Measurements from ENCODE around the gene PXDN. TPM values are rescaled to one million over a fixed set of nuclear protein-coding genes. Genes with fewer than 3 reads are reported as not detected.

PXDN gene
- total and polyA plus RNA-seq, 4 donors: 10.6 to 109 (median 81.7) TPM

DNA sequence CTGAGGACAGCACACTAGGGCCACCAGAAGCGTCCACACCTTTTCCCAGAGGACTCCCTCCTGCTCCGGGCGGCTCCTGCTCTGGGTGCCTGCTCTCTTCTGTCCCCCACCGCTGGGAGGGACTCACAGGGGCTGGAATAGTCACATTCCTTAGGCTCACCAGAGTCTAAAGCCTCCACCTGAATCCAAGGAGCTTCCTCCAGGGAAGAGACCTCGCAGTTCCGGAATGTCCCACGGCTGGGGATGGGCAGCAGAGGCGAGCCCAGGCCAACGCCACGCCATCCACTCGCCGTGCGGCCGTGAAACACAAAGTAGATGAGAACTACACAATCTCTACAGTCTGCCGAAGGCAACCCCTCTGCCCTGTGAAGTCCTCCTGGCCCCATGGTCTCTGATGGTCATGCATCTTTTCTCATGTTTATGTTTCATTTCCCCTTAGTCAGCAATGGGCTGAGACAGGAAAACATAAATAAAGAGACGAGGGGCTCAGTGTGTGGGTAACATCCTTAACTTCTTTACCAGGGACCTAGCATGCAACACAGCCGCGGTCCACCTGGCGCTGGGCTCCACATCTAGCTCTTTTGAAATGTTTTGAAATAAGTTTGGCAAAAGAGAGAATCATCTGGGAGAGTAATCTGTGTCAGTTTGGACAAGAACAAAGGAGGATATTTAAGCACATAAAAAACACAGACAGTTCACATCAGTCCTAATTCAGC lies 98.4 kb downstream of the PXDN start:
- peaks cover 0 to 11% of the 10 kb centered on the region in 2 donors for H3K36me3 ChIP-seq (ENCODE audit: control insufficient read depth in 1 of 2, insufficient read depth in 2 of 2, low read length in 1 of 2)
- 69 to 71% methylated on average over 19 of the region's 19 CpGs for WGBS, 2 donors

DNA sequence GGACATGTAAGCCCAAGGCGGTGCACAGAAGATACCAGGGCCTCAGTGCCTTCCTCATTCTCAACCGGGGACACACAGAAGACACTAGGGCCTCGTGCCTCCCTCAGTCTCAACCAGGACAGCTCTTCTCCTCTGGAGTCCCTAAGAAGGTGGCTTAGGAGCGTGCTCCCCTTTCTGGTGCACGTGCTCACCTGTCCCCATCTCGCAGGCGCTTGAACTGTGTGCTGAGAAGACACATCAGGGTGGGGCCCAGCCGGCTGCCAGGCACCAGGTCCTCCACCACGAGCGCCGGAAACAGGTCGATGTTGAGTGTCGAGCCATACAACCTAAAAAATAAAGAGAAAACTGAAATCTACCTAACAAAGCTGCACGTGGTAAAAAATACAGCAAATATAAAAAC lies 99.9 kb downstream of the PXDN start:
- no peaks in the 10 kb centered on the region for H3K9me3 ChIP-seq (ENCODE audit: control insufficient read depth, low read length)
- H3K36me3 ChIP-seq (ENCODE audit: control insufficient read depth in 1 of 2, insufficient read depth in 2 of 2, low read length in 1 of 2): peaks cover 0 to 11% of the 10 kb centered on the region in 2 donors
- DNase-seq (peak; percentile 33 to 68), ATAC-seq (ENCODE audit: low FRiP score) (no peak)
- WGBS, 2 donors: 92% methylated on average over 14 of the region's 14 CpGs
- intact Hi-C loops (cut with DNase I): no loop called here
- no peaks in the 10 kb centered on the region for H3K27me3 ChIP-seq (ENCODE audit: control insufficient read depth in 1 of 2, insufficient read depth in 2 of 2, low read length in 1 of 2)
- H3K4me1 ChIP-seq (ENCODE audit: control insufficient read depth in 1 of 2, insufficient read depth in 2 of 2, low read length in 2 of 2): no peaks in the 10 kb centered on the region
- no peak overlapping the region for H3K27ac ChIP-seq (ENCODE audit: low read depth in 1 of 2, low read length in 2 of 2)
- no peak overlapping the region for H3K4me3 ChIP-seq (ENCODE audit: low read length in 2 of 2)

More for the DNA sequence above, 98.4 kb downstream of the PXDN start:
- Histone ChIP-seq H3K9me3 (ENCODE audit: control insufficient read depth, low read length) (no peaks in the 10 kb centered on the region), H3K27ac (ENCODE audit: low read depth in 1 of 2, low read length in 2 of 2) (no peak overlapping the region), H3K4me3 (ENCODE audit: low read length in 2 of 2) (no peak overlapping the region), H3K4me1 (ENCODE audit: control insufficient read depth in 1 of 2, insufficient read depth in 2 of 2, low read length in 2 of 2) (no peaks in the 10 kb centered on the region), H3K27me3 (ENCODE audit: control insufficient read depth in 1 of 2, insufficient read depth in 2 of 2, low read length in 1 of 2) (no peaks in the 10 kb centered on the region)
- DNase-seq (peak; percentile 30 to 64), ATAC-seq (ENCODE audit: low FRiP score) (no peak)
- intact Hi-C loops (cut with DNase I): no loop called here

DNA sequence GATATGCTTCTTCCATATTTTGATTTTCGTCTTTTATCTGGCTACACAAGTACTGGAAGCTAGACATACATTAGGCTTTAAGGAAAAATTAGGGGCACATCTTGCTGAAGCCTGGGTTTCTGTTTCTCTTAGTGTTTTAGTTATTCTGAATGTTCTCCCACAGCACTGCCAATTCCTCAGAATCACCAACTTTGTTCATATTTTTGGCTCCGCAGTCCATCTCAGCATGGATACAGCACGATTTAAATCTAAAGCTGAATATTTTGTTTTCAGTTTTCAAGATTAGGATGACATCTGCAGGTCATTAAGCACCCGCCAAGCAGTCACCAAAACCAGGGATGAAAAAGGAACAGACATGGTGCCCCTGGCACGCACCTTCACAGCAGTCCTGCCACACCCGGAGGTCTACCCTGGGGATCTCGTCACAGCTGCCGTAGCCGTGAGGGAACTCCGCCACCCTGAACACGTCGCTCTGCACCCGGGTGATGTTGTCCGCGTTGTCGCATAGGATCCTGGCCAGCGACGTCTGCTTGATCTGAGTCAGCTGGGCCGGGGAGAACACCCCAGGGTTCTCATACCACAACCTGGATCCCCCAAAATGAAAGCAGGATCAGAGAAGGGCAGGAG lies 101.2 kb downstream of the PXDN start:
- WGBS, 2 donors: 14 to 18% methylated on average over 19 of the region's 19 CpGs
- H3K4me3 ChIP-seq (ENCODE audit: low read length in 2 of 2): no peak overlapping the region
- no peaks in the 10 kb centered on the region for H3K27me3 ChIP-seq (ENCODE audit: control insufficient read depth in 1 of 2, insufficient read depth in 2 of 2, low read length in 1 of 2)
- intact Hi-C loops (cut with DNase I): no loop called here
- no peaks in the 10 kb centered on the region for H3K9me3 ChIP-seq (ENCODE audit: control insufficient read depth, low read length)
- peak overlapping the region in 1 of 2 donors; percentile 14 for H3K27ac ChIP-seq (ENCODE audit: low read depth in 1 of 2, low read length in 2 of 2)
- H3K4me1 ChIP-seq (ENCODE audit: control insufficient read depth in 1 of 2, insufficient read depth in 2 of 2, low read length in 2 of 2): no peaks in the 10 kb centered on the region
- peaks cover 0 to 1% of the 10 kb centered on the region in 2 donors for H3K36me3 ChIP-seq (ENCODE audit: control insufficient read depth in 1 of 2, insufficient read depth in 2 of 2, low read length in 1 of 2)
- ATAC-seq (ENCODE audit: low FRiP score) (peak; percentile 19), DNase-seq (peak in 1 of 2 donors; percentile 50)

DNA sequence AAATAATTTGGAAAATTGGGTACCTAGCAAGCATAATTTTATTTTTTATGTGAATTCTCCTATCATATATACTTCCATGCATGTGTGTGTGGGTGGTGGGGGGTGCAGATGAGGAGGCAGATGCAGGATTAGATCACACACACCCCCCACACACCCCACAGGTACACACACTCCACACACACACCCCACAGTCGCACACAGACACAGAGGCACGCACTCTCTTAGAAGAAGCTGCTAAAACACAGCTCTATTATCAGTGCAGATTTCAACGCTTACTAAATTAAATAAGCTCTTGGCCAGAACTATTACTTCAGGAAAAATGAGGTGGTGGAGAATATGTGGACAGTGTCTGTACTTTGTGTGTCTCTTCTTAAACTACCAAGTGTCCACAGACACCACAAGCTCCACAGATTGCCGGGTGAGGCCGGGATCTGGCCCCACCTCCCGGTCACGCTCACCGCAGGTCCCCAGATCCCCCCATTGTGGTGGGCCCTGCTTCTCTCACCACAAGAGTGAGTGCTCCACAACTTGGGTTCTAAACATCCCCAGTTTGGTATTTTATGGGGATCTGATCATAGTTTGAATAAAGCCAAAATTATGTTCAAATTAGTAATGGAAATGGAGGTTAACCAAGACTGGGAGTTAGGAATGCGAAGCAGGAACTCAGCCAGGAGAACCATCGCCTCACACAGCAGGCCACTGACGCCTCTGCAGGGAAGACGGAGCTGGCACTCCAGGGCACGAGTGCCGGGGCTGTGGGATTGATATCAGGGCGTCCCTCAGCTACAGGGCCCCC lies 102.1 kb downstream of the PXDN start:
- peak overlapping the region in 1 of 2 donors; percentile 64 for H3K27ac ChIP-seq (ENCODE audit: low read depth in 1 of 2, low read length in 2 of 2)
- H3K27me3 ChIP-seq (ENCODE audit: control insufficient read depth in 1 of 2, insufficient read depth in 2 of 2, low read length in 1 of 2): no peaks in the 10 kb centered on the region
- no peaks in the 10 kb centered on the region for H3K36me3 ChIP-seq (ENCODE audit: control insufficient read depth in 1 of 2, insufficient read depth in 2 of 2, low read length in 1 of 2)
- H3K4me3 ChIP-seq (ENCODE audit: low read length in 2 of 2): no peak overlapping the region
- H3K9me3 ChIP-seq (ENCODE audit: control insufficient read depth, low read length): no peaks in the 10 kb centered on the region
- ATAC-seq (ENCODE audit: low FRiP score) (no peak), DNase-seq (peak; percentile 56 to 81)
- whole genome bisulfite sequencing, 2 donors: 32 to 33% methylated on average over 15 of the region's 15 CpGs
- intact Hi-C loops (cut with DNase I): no loop called here
- H3K4me1 ChIP-seq (ENCODE audit: control insufficient read depth in 1 of 2, insufficient read depth in 2 of 2, low read length in 2 of 2): no peaks in the 10 kb centered on the region

DNA sequence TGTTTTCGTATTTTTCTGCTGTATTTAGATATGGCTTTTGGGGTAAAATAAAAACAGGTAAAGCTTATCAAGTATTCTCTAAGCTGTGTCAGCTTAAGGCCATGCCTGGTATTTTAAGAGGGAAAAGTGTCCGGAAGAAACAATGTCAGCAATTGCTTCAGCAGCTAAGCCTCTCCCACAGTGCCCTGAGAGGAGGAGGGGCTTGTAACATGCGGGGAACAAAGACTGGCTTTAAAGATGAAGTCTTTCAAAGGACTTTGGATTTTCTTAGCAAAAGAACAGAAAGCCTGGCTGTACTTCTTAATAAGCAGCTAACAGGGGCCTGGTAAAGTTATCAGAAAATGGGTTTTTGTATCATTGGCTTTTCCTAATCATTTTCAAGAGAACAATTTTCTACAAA lies 102.8 kb downstream of the PXDN start:
- H3K27ac ChIP-seq (ENCODE audit: low read depth in 1 of 2, low read length in 2 of 2): no peak overlapping the region
- no peaks in the 10 kb centered on the region for H3K9me3 ChIP-seq (ENCODE audit: control insufficient read depth, low read length)
- H3K36me3 ChIP-seq (ENCODE audit: control insufficient read depth in 1 of 2, insufficient read depth in 2 of 2, low read length in 1 of 2): no peaks in the 10 kb centered on the region
- no peak overlapping the region for H3K4me3 ChIP-seq (ENCODE audit: low read length in 2 of 2)
- intact Hi-C loops (cut with DNase I): no loop called here
- ATAC-seq (ENCODE audit: low FRiP score) (no peak), DNase-seq (no peak)
- H3K4me1 ChIP-seq (ENCODE audit: control insufficient read depth in 1 of 2, insufficient read depth in 2 of 2, low read length in 2 of 2): no peaks in the 10 kb centered on the region
- WGBS, 2 donors: 15 to 29% methylated on average over 3 of the region's 3 CpGs
- H3K27me3 ChIP-seq (ENCODE audit: control insufficient read depth in 1 of 2, insufficient read depth in 2 of 2, low read length in 1 of 2): no peaks in the 10 kb centered on the region

DNA sequence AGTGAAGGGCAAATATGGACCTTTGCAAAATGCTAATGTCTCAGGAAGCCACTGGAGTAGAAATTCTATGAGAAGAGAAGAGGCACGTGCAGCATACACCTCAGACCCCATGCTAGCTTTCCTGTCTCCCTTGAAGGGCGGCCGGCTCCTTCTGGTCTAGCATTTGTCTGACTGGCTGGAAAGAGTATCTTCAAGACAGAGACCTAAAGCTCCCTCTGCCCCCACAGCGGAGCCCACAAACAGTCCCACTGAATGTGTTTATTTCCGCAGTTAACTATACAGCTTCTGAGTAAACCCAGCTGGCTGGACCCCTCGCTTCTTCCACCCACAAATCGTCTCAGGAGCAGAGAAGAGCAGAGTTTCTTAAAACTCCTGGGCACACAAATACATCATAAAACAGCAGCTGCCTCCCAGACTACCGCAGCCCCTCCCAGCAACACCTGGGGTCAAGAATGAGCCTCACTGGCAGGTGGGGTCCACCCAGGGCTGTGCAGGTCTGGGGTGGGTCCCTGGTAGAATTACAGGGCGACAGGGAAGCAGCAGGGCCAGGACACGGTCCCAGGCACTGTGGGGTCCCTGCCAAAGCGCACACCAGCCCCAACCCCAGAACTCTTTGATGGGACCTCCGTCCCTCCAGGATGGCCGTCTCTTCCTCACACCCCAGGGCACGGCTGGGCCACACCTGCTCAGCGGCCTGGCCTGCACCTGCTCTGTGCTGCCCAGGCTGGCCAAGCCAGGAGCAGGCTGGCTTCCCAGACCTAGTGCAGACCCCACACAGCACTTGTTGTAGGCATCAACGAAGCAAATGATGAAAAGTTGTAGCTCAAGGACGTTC lies 103.8 kb downstream of the PXDN start:
- Histone ChIP-seq H3K9me3 (ENCODE audit: control insufficient read depth, low read length) (no peaks in the 10 kb centered on the region), H3K36me3 (ENCODE audit: control insufficient read depth in 1 of 2, insufficient read depth in 2 of 2, low read length in 1 of 2) (no peaks in the 10 kb centered on the region), H3K27ac (ENCODE audit: low read depth in 1 of 2, low read length in 2 of 2) (no peak overlapping the region), H3K4me3 (ENCODE audit: low read length in 2 of 2) (no peak overlapping the region), H3K4me1 (ENCODE audit: control insufficient read depth in 1 of 2, insufficient read depth in 2 of 2, low read length in 2 of 2) (no peaks in the 10 kb centered on the region), H3K27me3 (ENCODE audit: control insufficient read depth in 1 of 2, insufficient read depth in 2 of 2, low read length in 1 of 2) (no peaks in the 10 kb centered on the region)
- intact Hi-C loops (cut with DNase I): no loop called here
- DNase-seq (peak; percentile 37 to 61), ATAC-seq (ENCODE audit: low FRiP score) (no peak)
- 89% methylated on average over 17 of the region's 17 CpGs for WGBS, 2 donors

DNA sequence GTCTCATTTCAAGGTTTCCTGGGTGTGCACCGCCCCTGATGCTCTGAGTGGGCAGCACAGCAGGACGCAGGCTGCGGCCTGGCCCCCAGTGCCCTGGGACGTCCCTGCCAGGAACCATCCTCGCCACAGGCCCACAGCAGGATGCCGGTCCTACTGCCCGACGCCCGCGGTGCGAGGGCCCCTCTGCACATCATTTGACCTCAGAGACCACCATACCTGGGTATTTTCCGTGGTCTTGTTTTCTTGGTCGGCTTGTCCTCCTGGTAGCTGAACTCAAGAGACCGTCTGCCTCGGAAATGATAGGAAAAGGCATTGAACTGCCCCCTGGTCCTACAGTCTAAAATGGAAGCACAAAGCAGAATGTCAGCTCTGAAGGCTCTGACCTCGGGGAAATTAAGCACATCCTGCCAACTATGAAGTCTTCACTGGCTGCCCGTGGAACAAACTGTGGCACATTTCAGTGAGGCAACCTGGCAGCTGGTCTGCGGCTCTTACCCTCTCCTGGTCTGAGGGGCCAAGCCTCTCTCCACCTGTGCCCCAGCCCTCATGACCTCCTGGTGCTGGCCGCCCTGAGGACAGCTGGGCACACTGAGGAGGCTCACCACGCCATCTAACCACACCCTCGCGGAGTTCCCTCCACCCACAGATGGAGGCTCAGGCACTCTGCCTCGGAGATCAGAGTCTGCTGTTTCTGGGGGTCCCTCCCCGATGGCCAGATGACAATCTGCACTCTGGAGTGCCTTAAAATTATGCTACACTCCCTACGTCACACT lies 105.0 kb downstream of the PXDN start:
- Histone ChIP-seq H3K27me3 (ENCODE audit: control insufficient read depth in 1 of 2, insufficient read depth in 2 of 2, low read length in 1 of 2) (no peaks in the 10 kb centered on the region), H3K4me3 (ENCODE audit: low read length in 2 of 2) (no peak overlapping the region), H3K27ac (ENCODE audit: low read depth in 1 of 2, low read length in 2 of 2) (no peak overlapping the region), H3K4me1 (ENCODE audit: control insufficient read depth in 1 of 2, insufficient read depth in 2 of 2, low read length in 2 of 2) (no peaks in the 10 kb centered on the region), H3K9me3 (ENCODE audit: control insufficient read depth, low read length) (no peaks in the 10 kb centered on the region), H3K36me3 (ENCODE audit: control insufficient read depth in 1 of 2, insufficient read depth in 2 of 2, low read length in 1 of 2) (peaks cover 0 to 5% of the 10 kb centered on the region in 2 donors)
- DNase-seq (peak in 1 of 2 donors; percentile 45), ATAC-seq (ENCODE audit: low FRiP score) (no peak)
- 88 to 92% methylated on average over 25 of the region's 25 CpGs for WGBS, 2 donors
- intact Hi-C loops (cut with DNase I): no loop called here
